Islet precursor cell (in vitro differentiated cells): Measurements from ENCODE around the gene PDX1.
"Not testable (repeated sequence)": the region's sequence is repeated elsewhere in the genome, so short reads cannot be mapped to it uniquely, and the experiment has no call there.

Source experiments
- DNase-seq: peaks from one replicate; pipeline ENCODE4 v3.0.0-alpha.2; 2018

The PDX1 gene

DNA sequence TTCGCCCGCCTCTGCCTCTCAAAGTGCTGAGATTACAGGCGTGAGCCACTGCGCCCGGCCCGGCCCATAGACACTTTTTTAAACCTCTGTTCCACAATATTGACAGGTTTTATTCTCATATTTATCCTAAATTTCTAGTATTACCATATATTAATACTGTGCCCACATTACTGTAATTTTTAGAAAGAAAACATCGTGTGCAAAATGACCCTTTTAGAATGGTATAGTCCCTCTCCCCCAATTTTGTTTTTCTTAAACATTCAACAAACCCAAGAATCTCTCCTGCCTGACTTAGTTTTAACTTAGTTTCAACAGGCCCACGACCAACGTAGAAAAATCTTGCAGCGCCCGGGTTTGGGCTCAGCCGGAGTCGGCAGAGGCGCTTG is 40.2 kb downstream of the PDX1 start:
- DNase-seq: no peak

DNA sequence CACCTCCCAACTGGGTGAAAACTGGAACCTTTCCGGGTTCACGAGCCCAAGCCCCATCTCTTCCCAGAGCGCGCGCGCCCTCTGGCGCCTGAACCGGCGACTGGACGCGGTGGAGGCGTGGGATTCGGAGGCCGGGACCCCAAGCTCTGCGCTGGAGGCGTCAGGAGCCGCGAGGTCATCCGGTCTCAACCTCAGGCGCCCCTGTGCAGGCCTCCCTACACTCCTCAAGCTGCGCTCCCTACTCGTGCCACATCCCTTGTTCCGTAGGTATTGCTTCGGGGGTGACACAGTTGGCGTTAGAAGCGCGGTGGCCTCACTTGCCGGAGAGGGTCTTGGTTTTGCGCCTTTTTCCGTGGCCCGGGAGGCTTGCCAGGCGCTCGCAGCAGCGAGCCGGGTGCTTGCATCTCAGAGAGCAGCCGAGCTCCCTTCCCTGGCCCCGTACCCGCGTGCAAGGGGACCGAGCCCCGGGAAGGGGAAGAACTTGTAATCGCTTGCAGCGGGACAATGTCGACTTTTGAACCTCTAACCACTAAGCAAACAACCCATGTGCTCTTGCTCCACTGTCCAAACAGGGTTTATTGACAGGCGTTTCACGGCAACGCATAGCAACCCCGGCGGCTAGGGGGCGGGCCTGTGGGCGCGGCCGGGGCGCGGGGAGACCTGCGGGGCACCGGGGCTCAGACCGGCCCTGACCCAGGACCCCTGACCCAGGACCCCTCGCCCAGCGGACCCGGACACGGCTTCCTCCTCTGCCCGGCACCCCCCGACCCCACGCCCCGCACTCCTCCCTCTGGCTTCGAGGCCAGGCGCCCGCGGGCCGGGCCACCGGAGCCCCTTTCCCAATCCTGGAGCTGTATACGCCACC is 40.8 kb downstream of the PDX1 start:
- peak; percentile 83 for DNase-seq

DNA sequence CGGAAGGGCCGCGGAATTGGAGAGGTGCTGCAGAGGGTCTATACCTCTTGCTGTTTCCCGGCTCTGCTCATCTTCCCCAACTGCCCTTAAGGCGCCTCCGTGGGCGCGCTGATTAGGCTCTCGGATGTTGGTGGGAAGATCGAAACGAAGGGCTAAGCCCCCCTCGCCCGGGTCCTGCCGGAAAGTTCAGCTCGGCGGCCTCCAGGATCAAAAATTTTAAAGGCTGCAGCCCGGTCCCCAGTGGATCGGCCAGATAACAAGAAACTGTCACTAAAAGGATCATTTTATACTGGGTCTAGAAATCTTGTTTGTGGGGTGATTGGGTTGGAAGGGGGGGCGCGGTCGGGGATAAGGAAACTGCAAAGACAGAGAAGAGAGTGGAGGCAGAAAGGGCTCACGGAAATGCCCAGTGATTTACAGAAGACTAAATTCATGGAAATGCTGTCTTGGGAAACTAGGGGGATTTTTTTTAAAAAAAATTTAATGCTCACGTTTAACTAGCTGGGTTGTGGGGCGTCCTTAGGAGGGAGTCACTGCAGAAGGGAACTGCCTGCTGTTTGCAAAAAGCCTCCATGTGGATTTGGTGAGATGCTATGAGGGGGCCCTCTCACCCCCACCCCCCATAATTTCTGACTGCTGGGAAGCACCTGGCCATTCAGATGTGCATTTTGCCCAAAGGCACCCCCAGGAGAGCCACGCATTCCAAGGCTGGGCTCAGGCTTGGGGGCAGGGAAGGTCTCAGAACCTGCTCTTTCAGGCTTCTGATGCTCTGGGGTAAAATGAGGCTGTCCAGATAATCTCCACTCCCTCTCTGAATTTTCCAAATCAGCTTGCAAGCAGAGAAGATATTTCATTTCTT is 41.7 kb downstream of the PDX1 start:
- DNase-seq: no peak

DNA sequence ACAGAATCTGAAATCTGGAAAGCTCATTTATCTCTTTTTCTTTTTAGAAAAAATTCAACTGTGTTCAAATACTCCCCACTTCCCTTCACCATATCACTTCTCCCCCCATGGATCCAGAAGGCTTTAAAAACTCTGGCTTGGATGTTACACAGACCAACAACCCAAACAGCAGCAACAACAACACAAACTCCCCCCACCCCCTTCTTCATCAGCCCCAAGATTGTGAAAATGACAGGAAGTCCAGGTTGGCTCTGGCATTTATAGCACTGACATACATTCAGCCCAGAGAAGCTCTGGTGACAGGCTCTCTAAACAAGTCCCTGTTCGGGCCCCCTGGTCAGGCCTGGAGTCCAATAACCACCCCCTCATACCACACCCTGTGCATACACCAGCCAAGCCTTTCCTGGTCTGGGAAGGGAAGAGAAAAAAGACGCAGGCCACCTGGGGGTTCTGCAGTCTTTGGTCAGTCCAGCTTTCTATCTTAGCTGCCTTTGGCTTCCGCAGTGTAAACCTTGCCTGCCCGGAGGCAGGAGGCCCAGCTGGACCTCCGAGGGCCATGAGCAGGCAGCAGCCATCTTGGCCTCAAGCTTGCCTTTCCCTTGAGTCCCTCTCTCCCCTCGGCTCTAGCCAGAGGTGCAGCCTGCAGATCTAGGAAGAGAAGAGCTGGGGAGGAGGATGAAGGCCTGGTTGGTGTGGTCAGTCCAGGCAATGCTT is 42.5 kb downstream of the PDX1 start:
- peak; percentile 75 for DNase-seq

DNA sequence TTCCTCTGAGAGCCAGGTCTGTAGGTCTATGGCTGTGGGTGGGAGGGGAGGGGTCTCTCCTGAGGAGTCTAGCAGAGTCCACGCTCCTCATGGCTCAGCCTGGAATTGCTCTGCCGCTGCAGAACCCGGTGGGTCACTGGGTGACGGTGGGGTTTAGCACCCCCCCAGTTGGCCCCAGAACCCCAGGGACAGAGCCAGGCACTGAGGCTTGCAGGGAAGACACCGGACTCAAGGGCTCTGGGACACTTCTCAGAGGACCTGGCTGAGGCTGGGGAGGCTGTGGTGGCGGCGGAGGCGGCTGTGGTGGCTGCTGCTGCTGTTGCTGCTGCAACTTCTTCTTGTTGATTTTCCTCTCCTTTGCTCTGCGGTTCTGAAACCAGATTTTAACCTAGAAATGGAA is 43.2 kb downstream of the PDX1 start:
- DNase-seq: no peak

DNA sequence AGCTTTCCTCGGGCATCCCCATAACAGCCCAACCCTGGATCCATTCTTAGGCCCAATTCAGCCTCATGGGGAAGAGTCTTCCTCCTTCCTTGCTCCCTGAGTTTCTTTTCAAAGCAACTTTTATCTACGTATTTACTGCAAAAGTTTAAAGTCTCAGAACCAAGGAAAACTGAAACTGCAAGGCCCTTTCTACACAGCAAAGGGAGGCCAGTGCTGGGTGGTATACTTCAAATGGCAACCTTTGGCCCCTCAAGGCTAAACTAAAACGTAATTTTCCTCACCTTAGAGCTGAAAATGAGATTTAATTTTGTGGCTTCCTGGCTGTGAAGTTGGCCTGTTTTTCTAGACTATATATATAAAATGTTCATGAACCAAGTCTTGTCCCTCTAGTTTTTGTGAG is 43.7 kb downstream of the PDX1 start:
- no peak for DNase-seq

DNA sequence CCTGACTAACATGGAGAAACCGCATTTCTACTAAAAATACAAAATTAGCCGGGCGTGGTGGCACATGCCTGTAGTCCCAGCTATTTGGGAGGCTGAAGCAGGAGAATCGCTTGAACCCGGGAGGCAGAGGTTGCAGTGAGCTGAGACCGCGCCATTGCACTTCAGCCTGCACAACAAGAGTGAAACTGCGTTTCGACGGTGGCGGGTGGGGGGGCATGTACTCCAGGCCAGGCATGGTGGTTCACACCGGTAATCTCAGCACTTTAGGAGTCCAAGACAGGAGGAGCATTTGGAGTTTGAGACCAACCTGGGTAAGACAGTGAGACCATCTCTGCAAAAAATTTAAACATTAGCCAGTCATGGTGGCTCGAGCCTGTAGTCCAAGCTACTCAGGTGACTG is 44.4 kb downstream of the PDX1 start:
- DNase-seq: not testable (repeated sequence)

DNA sequence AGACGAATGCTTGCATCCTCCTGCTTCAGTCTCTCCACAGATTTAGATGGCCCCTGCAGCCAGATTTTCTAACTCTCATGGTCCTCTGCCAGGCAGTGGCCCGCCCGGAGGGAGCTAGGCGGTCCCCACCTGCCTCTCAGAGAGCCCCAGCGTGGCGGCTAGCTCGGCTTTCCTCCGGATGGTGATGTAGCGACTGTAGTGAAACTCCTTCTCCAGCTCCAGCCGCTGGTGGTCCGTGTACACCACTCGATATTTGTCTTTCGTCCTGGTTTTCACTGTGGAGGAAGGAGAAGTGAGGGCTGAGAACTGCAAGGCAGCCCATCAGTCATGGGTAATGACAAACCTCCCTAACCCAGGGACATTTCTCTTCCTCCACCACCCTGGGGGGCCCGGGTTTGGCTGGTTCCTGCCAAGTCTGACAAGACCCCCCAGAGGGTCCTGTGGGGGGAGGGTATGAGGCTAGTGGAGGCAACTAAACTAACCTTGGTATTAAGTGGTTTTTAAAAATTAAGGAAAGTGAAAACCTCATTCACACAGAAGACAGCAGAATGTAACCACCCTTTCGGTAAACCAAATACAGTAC is 45.0 kb downstream of the PDX1 start:
- DNase-seq: no peak

DNA sequence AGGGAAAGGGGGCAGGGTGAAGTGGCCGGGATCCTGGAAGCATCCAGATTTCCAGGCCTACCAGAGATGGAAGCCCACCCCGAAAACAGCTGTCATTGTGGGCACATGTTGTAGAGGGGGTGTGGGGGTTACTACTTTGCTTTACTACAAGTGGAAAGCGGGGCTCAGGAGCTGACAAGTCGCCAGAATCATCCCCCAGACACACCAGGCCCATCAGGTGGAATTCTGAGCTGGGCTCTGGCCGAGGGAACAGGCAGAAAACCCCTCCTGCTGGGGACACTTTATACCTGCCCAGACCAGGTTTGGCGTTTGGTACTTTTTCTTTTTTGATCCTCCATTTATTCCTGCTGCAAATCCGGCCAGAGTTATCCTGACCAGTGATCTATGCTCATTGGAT is 45.5 kb downstream of the PDX1 start:
- peak; percentile 63 for DNase-seq

DNA sequence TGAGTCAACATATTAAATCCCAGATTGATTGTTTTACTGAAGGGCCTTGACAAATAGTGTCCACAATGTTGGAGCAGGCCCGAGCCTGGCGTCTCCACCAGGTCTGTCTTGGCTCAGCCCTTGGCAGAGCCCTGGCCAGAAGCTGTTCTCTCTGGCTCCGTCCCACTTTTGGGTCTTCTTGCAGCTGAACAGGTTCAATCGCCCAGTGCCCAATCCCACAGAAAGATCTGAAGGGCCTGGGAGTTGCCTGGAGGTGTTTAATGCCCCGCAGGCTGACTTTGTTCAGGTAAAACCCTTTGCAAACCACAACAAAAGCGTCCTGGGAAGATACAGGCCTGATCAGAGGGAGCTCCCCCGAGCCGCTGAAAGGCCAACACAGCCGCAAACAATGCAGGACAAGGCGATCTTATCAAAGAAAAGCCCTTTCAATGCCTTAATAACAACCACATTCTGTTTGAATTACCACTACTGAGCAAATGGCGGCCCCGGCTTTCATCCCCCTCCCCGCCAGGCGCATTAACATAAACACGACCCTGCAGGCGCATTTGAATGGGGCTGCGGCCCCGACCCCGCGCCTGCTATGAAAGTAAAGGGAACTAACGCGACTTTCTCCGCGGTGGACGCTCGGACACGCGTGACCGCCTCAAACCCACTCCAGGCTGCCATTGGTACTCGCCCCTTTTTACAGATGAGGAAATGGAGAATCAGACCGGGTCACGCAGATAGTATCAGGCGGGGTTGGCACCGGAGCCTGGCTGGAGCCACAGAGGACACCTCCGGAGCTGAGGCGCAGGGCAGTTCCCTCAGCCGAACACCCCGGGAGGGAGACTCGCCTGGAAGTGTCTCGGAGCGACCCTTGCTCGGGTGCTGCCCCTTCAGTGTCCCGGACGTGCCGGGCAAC is 46.2 kb downstream of the PDX1 start:
- DNase-seq: peak; percentile 96

DNA sequence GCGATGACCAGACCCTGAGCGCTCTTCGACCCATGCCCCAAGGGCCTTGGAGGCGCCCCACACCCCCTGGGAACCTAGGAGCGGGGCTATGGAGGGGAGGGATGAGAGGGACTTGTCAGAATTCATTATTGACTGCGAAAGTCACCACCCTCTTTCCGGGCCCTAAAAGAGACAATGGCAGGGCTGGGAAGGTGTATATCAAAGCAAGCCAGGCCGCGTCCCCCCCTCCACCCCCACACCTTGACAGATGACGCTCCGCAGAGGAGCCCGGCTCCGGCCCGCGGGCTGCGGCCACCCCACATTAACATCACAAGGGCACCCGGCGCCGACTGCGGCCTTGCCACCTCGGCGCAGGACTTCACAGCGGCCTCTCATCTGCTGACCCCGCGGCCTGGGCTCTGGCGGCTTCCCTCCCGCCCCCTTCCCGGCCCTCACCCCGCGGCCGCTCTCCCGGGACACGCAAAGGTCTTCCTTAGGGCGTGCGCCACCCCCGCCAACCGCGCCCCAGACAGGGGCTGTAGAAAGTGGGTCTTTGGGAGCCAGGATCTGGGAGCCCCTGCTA is 46.9 kb downstream of the PDX1 start:
- DNase-seq: peak; percentile 86

DNA sequence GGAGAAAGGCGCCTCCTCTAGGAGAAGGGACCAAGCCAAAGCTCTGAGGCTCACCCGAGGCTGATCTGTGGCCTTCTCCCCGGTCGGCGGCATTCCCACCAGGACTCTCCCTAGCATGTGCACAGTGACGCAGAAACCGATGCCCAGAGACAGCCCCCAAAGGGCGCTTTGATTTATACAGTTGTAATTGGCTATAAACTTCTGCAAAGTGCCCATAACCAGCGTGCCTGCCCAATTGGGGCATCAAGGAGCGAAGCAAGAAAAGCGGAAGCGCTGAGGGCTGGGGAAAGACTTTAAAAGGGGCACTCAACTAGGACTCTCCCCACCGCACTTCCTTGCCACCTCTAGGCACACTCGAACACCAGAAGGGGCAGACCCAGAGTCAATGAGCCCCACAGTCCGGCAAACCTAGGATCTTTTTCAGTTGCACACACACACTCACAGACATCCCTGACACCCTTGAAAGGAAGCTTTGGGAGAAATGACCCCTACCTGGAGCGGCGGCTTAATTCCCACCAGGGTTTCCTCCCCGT is 47.5 kb downstream of the PDX1 start:
- no peak for DNase-seq

DNA sequence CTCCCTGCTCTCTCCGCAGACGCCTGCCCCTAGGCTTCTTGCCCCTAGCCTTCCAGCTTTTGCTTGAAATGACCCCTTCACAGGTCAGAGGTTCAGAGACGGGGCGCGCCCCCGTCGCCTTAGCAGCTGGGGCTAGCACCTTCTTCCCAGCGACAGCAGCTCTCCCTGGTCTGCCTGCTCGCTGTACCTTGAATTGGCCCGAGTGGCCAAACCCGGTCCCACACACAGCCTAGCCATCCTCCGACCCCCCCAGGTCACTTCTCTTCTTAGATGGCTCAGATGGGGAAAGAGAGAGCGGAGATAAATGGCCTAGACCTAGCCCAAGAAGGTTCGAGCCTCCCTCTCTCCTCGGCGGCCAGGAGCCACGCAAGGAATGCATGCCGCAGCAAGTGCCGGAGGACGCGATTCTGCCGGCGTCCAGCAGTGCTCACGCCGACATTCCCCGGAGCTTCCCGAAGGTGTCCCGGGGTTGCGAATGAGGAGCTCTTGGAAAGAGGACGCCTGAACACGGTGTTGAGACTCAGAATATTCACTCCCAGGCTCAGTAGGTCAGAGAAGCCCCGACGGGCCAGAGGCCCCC is 48.0 kb downstream of the PDX1 start:
- peak; percentile 76 for DNase-seq

DNA sequence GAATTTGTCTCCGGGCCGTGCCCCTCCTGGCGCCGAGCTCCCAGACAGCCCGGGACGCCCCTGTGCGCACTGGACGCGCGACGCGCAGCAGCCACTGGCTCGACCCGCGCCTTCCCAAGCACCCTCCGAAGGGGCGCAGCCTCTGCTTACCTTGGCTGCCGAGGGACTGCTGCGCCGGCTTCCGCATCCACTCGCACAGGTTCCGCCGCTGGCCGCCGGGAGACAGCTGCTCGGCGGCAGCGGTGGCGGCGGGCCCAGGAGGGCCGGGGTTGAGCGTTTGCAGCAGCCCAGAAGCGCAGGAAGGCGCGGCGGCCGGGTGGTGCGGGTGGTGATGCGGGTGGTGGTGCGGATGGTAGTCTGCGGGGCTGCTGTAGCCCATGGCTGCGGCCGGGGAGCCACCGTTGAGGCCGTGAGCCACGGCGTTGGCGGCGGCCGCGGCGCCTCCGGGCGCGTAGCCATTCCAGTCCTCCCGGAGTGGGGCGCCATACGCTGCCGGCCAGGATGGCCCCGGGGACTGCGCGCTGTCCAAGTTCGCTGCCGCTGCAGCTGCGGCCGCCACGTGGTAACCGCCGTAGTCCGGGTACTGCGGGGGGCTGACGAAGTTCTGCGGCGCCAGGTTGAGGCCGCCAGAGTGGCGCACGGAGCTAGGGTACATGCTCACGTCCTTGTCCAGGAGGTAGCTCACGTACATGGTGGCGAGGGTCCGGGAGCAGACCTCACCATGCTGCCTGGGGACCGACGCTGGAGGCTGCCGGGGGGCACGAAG is 48.7 kb downstream of the PDX1 start:
- DNase-seq: peak; percentile 74

DNA sequence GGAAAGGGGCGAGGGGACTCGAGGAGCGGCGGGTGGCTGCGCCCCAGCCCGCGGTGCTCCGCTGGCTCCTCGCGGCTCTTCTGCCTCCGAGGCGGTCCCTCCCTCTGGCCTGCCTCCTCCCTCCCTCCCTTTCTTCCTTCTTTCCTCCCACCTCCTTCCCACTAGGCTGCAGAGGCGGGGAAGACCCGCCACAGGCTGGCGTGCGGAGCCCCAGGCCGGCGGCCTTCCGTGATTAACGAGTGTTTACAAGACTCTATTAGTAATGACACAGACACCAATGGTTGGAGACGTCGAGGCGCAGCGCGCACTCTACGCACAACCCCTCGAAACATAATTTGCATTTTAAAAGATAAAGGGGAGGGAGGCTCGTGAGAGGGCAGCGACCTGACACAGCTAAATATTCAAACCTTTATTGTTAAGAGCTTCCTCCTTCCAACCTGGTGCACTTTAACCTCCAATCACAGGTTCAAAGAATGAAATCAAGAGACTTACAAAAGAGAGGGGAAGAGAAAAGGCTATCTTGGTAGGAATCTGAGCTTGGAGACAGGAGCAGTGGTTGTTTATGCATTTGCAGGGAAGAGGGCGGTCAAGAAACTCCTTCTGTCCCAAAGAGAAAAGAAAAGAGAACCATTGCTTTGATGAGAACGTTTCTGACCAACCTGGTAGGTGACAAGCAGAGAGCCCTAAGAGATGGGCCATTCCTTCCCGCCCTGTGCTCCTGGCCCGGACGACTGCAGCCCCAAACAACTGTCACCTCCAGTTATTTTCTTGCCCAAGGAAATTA is 49.5 kb downstream of the PDX1 start, which contains the start of gene CDX2:
TSS of gene CDX2 (minus strand) at position 234 of the 784 bp plus-strand sequence. CDS start 309 bp downstream, outside the sequence.
- peak; percentile 88 for DNase-seq

DNA sequence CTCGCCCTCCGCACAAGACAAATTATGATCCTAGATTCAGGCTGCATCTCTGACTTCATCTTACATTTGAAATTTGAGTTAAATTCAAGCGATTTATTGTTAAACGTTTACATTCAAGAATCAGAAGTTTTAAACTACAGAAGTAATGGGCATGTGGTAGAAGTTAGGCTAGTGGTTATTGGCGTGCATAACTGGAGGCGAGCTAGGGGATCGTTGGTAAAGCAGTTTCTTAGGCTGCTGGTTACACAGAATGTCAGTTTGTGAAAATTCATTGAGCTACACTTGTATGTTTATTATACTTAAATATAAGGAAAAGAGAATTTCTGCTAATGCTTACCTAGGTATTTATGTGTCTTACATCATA is 50.0 kb downstream of the PDX1 start:
- no peak for DNase-seq

DNA sequence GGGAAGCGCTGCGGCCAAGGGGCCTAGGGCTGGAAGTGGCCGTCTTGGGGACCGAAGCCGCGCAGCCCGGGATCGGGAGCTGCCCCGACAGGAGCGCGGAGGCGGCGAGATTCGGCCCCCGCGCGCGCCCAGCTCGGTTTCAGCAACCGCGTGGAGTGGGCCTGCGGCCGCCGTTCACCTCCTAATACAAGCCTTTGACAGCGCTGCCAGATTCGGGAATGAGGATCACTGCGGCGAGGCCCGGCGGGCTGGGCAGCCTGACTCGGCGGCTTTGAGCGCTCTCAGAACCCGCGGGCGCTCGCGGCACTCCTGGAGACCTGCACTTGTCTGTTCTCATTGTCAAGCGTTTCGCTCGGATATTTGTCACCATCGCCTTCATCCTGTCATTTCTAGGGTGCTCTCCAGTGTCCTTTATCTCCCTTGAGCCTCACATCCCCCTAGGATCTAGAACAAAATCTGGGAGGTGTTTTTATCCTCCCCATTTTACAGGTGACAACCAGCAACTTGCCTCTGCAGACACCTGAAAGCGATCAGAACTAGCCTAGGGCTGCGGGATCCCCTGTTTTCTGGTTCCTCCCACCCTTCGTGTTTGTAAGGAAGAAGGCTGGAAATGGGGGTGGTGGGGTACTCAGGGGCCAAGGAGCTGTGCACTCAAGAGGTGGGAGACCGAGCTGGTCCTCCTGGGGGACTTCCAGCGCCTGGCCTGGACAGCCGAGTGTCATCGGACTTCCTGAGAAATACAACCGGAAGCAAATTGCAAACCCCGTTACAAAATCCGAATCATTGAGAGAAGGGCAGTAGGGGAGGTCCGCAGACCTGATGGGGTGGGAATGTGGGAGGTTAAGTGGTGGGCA is 50.8 kb downstream of the PDX1 start:
- peak; percentile 64 for DNase-seq

DNA sequence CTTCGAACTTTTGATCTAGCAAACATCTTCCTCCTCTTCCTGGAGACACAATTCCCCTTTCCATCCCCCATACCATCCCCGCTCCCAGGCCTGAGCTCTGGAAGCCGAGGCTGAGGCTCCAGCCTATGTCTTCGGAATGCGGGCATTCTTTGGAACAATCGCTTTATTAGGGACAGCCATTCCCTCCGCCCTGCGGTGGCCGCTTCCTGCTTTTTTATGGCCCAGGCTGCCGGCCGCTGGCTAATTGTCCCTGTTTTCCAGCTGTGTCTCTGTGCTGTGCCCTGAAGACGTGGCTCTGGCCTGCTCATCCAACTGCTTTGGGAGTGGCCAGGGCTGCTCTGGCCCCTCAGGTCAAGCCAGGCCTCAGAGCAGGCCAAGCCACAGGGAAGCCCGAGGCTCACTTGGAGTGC is 51.4 kb downstream of the PDX1 start:
- DNase-seq: peak; percentile 98
